ENCODE measurements around the gene ALAS2.
"Not testable (repeated sequence)": the region's sequence is repeated elsewhere in the genome, so short reads cannot be mapped to it uniquely, and the experiment has no call there.

The ALAS2 gene, protein sequence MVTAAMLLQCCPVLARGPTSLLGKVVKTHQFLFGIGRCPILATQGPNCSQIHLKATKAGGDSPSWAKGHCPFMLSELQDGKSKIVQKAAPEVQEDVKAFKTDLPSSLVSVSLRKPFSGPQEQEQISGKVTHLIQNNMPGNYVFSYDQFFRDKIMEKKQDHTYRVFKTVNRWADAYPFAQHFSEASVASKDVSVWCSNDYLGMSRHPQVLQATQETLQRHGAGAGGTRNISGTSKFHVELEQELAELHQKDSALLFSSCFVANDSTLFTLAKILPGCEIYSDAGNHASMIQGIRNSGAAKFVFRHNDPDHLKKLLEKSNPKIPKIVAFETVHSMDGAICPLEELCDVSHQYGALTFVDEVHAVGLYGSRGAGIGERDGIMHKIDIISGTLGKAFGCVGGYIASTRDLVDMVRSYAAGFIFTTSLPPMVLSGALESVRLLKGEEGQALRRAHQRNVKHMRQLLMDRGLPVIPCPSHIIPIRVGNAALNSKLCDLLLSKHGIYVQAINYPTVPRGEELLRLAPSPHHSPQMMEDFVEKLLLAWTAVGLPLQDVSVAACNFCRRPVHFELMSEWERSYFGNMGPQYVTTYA

DNA sequence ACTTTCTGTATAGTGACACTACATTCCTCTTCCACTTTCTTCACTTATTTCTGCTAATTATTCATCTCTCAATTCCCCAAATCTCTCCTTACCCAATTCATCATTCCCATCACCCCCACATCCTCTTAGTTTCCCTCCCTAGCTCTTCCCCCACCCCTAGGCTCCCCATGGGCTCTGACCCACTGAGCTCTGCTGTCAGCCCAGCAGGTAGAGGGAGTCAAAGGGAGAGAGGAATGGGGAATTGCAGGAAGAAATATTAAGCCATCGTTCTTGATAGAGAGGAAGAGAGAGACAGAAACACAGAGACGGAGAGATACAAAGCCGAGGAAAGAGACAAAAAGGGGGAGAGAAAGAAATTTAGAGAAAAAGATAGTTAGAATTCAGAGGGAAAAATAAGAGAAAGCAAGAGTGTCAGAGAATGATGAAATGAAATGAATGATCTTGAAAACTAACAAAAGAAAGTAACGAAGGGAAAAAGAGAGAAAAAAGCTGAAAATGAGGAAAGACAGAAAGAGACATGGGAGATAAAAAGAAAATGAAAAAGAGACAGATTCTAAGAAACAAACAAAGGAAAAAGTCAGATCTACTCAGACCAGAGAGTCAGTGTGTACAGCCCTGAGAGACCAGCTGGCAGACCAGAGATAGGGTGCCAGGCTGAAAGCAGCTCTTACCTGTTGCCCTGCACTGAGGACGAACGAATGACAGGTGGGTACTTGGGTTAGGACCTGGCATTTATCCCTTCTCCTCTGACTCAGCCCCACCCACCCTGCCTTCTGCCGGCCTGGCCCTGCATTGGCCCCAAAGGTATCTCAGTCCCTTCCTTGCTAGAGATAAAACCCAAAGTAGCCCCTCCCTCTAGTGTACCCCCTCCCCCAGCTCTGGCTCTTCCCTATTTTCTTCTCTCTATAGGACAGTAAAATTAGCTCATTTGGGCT lies at the start of gene ALAS2:
Gene ALAS2 (minus strand): TSS at position 707 of the 935 bp plus-strand sequence. CDS start 4,977 bp downstream, outside the sequence.
- no peak for DNase-seq (ENCODE audit: low spot score)

DNA sequence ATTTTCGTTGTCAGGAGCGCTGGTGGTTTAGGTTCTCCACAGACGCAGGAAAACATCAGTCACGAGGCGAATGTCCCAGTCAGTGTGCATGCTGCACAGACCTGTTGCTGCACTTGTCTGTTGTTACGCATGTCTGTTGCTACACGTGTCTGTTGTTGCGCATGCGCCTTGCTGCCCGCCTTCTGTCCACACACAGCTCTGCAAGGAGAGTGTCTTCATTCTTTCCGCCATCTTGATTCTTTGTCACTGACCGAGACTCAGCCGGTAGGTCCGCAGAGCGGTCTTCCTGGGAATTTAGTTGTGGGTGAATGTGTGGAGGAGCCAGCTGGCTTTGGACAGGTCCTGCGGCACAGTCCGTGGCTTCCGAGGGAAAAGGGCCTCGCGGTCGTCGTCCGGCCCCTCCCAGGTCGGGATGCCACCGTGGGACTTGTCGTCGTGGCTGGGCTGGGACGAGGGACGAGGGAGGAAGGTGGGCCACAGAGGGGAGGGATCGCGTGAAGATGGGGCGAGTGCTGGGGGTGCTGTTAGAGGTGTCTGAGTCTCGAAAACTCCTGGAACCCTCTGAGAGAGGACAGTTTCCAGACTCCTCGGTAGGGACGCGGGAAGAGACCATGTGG lies 44.2 kb upstream of the ALAS2 start, which contains the start of gene PAGE2B:
Gene PAGE2B (plus strand): TSS at position 180 of the 617 bp plus-strand sequence. CDS start 1,012 bp downstream, outside the sequence.
- no peak for DNase-seq (ENCODE audit: low spot score)

DNA sequence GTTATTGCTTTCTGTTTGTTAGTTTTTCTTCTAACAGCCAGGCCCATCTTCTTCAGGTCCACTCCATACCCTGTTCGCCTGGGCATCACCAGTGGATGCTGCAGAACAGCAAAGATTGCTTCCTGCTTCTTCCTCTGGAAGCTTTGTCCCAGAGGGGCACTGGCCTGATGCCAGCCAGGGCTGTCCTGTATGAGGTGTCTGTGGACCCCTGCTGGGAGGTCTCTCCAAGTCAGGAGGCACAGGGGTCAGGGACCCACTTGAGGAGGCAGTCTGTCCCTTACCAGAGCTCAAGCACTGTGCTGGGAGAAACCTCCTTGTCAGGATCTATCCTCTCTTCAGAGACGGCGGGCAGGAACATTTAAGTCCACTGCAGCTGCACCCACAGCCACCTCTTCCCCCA lies 41.5 kb upstream of the ALAS2 start:
- DNase-seq (ENCODE audit: low spot score): no peak

DNA sequence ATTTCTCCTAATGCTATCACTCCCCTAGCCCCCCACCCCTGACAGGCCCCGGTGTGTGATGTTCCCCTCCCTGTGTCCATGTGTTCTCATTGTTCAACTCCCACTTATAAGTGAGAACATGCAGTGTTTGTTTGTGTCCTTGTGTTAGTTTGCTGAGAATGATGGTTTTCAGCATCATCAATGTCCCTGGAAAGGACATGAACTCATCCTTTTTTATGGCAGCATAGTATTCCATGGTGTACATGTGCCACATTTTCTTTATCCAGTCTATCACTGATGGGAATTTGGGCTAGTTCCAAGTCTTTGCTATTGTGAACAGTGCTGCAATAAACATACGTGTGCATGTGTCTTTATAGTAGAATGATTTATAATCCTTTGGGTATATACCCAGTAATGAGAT lies 36.4 kb upstream of the ALAS2 start:
- not testable (repeated sequence) for DNase-seq (ENCODE audit: low spot score)

DNA sequence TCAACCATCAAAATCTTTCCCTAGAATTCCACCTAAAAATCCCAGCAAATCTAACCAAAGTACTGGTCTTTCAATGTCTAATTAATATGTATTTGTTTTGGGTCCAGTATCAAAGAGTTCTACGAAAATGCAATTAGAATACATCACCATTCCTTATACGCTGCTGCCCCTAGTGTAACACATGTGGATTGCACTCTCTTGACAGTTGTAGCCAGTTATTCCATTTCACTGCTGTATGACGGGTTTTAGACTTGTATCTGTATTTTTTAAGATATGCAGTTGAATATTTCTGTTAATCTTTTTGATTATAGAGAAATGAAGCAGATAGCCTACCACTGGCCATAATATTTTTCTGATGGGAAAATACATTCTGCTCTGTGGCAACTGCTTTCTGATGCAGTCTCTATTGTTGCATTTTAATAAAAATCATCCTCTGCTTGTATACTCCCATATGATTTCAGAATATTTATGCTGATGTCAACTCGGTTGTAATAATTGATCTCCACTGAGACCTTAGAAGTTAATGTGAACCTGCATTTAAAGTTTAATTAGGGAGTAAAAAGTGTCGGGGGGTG lies 27.0 kb upstream of the ALAS2 start:
- DNase-seq (ENCODE audit: low spot score): no peak

DNA sequence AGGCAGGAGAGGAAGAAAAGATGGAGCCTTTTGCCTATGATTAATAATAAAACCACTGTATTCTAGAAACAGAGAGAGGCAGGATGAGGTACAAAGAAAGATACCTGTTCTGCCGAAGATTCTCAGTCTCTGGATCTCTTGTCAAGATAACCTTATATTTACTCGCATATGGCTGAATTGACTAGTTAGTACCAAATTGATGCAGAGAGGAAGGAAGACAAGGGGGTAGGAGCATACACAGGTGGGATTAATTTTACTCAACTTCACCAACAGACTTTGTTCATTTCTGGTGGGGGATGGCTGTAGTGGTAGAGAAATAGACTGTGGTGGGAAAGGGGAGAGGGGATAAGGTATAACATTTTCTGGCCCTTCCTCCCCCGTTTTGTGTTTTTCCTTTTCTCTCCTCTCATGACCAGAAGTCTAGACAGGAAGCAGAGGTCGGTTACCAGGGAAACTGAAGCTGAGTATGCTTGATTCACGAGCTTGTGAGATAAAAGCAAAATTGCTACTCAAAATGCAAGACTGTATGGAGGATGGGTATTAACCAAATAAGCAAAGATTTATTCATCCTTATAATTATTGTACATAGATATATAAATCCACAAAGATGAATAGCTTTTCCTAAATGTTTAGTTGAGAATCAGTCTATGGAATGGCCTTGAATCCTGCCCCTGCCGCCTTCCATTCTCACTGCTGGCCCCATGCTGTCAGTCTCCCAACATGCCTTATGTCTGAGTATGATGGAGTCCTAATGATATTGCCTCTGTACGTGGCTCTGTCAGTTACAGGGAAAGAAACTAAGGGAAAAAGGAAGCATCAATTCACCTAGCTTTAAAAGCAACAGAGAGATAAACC lies 26.3 kb upstream of the ALAS2 start:
- no peak for DNase-seq (ENCODE audit: low spot score)

DNA sequence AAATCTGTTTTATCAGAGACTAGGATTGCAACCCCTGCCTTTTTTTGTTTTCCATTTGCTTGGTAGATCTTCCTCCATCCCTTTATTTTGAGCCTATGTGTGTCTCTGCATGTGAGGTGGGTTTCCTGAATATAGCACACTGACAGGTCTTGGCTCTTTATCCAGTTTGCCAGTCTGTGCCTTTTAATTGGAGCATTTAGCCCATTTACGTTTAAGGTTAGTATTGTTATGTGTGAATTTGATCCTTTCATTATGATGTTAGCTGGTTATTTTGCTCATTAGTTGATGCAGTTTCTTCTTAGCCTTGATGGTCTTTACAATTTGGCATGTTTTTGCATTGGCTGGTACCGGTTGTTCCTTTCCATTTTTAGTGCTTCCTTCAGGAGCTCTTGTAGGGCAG lies 19.8 kb upstream of the ALAS2 start:
- not testable (repeated sequence) for DNase-seq (ENCODE audit: low spot score)

DNA sequence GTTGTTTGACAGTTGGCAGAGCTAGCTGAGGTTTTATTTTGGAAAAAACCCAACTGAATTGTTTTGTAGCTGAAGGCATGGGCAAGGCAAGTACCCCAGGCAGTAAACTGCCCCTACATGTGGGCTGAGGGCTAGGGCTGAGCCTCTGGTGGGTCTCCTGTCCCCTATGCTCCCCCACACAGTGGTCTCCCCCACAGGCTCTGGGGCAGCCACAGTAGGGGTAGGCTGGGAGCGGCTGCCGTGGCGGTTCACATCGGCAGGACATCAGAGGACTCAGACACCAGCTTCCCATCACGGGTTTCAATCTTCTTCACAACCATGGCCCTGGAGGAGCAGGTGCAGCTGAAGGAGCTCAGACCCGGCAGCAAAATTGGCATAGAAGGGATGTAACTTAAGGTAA lies 10.7 kb upstream of the ALAS2 start:
- DNase-seq (ENCODE audit: low spot score): no peak

DNA sequence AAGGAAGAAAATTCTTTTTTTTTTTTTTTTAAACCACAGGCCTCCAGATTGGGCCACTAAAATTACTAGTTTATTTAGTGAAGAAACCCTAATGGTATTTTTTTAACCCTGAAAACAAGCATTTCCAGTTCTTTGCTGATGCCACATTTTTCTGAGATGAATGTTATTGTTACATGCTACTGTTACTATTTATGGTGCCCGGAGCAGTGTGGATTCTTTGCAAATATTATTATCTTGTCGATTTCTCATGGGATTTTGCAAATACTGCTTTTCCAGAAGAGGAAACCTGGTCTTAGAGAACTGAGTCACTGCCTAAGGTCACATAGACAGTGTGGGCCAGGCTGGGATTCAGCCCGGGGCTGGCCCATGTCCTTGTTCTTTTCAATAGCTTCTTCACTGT lies 8.7 kb upstream of the ALAS2 start:
- DNase-seq (ENCODE audit: low spot score): no peak

DNA sequence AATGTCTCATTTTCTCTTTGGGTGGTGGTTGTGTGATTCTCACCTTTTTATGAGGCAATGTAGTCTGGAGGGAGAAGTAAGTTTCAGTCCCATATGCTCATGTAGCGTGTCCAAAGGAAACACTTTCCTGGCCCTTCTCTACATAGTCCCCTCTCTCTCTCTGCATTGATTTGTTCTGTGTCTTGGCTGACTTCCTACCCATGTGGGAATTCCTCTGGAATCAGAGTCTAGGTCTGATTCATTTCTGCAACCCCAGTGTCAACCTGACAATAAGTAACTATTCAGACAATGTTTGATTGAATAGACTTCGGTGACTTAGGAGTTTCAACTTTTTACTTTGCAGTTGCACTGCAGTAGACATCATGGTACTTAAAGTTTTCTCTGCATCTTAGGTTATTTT lies 2.7 kb upstream of the ALAS2 start:
- no peak for DNase-seq (ENCODE audit: low spot score)

DNA sequence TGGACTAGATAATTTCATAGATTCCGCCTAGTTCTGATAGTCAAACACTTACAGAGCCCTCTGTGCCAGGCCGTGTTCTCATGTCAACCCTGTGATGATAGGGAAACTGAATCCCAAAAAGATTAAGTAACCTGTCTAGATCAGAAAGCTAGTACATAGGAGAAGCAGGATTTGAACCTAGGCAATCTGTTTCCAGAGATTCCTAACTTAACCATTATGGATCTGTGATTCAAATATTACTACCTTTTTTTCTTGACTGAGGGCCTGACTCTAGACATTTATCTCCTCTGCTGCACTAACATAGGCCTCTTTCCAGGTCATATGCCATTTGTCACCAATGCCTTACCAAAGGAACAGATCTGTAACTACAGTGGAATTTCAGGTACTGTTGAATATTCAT lies 1.5 kb downstream of the ALAS2 start:
- no peak for DNase-seq (ENCODE audit: low spot score)

DNA sequence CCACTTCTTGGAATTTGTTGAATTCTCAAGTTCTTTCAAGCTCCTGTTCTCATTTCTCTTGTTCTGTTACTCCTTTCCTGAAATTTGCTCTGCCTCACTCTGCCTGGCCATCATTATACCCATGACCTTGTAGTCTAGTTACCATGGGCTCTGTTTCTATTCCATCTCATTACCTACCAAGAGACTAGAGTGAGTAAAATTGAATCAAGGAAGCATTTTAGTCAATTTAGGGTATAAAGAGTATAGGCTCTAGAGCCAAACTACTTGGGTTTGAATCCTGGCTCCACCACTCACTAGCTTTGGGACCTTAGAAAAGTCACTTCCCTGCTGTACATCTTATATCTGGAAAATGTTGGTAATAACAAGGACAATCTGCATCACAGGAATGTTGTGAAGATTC lies 2.2 kb downstream of the ALAS2 start:
- DNase-seq (ENCODE audit: low spot score): no peak

DNA sequence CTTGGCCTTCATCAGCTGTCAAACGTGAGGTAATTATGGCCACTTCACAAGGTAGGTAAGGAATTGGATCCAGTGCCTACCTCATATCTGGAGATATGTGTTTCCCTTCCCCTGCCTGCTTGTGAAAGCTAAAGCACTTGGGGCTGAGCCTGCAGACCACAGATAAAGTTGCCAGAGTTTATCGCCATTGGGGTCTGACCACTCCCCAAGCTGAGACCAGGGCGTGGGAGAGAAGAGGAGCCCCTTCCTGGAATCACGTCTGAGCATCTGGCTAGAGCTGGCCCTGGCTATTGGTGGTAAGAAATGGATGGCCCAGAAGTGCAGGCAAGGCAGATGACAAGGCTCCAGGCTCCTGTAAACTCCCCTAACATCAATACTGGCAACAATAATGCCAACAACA lies 2.7 kb downstream of the ALAS2 start:
- no peak for DNase-seq (ENCODE audit: low spot score)

DNA sequence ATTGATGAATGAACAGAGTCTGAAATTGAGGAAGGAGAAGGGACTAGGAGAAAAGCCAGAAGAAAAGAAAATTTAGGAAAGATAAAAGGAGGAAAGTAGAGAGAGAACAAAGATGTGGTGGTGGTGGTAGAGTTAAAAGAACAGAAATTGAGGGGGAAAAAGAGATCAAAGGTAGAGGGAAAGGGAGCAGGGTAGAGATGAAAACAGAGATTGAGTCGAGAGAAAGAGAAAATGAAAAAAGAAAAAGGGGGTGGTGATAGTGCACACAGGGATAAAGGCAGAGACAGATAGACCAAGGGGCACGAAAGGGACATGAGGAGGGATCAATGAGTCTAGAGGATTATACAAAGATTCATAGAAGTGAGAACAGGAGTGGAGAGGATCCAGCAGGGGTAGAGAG lies 3.9 kb downstream of the ALAS2 start:
- no peak for DNase-seq (ENCODE audit: low spot score)

DNA sequence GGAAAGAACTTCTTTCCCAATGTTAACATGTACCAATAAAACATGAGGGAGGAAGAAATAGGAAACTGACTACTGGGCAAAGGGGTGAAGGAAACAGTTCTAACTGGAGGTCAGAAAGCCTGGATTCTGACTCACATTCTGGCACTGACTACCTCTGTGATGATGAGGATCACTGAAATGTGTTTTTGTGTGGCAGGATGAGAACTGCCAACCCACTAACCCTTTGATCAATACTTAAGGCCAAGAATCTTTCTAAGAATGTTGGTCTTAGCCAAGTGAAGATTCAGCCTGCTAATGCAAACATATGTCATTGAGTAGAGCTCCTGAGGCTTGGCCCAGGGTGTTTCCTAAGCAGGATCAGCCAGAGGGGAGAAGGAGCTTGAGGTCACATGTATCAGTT lies 4.6 kb downstream of the ALAS2 start:
- DNase-seq (ENCODE audit: low spot score): no peak

DNA sequence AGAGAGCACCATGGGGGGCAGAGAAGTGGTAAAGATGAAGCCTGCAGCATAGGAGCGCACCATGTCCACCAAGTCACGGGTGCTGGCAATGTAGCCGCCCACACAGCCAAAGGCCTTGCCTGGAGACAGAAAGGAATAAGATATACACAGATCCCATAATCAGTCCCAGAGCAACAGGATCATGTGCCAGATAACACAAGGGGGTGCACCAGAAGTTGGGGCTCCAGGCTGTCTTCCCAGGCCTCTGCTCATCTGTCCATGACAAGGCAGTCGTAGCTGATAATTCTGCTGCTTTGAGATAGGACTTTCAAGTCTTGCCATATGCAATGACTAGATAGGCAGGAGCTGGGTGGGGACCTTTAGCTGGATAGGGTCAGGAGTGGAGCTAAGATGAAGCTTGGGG lies 15.9 kb downstream of the ALAS2 start:
- no peak for DNase-seq (ENCODE audit: low spot score)

DNA sequence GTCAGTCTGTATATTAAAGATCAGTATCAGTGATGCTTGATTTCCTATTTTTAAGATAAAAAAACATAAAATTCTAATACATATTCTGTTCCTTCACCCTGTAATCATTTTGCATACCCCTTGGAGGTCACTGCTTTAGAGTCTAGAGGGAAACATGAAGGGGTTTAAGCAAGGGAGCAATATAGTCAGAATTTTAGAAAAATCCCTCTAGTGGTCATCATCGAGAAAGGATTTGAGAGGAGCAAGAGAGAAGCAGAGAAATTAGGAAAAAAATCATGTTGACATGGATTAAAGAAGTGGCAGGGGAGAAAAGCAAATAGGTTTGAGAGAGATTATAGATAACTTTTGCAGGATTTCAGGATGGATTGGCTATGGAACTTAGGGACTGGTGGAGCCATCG lies 19.5 kb downstream of the ALAS2 start:
- DNase-seq (ENCODE audit: low spot score): no peak

DNA sequence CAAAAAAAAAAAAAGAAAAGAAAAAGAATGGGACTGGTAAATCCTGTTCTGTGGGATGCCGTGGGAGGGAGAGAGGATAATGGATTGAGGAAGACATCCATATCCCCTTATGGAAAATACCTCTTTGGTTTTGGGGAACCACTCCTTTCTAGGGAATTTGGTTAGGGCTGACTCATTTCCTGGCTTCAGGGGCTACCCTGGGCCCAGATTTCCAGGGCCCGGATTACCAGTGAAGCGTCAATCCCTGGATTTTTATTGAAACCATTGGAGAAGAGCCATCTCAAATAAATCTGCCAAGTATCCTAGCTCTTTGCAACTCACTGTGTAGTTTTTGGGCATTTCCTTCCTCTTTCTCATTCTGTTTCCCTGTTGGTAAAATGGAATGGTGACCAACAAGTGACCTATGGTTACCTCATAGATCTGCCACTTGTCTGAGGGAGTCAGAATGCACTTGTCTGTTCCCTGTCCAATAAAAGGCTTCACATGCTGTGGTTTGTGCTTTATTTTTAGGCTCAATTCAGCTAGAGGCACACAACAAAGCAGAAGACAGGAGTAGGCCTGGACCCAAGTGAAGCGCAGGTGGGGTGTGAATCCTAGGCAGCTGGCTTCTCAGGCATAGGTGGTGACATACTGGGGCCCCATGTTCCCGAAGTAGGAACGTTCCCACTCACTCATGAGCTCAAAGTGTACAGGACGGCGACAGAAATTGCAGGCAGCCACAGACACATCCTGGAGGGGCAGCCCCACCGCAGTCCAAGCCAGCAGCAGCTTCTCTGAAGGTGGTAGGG lies 22.0 kb downstream of the ALAS2 start:
- no peak for DNase-seq (ENCODE audit: low spot score)

DNA sequence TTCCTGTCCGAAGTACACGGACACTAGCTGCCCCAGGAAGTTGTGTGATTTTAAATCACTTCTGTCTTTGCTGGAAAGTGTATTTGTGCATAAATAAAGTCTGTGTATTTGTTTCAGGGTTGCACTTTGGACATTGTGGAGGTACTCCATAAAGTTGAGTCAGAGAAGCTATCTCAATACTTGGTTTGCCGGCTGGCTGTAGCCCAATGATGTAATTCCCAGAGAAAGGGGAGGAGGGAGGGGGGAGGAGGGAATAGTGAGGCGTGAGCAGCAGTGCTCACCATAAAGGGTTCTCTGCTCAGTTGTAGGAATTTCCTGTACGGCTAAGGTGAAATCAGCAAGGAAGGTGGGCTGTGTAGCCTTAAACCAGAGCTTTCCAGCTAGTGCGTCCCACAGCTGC lies 23.1 kb downstream of the ALAS2 start:
- DNase-seq (ENCODE audit: low spot score): no peak
